D721Med (cell line): ENCODE data around the gene ERCC8.

Source experiments
- DNase-seq: peaks from one replicate; pipeline ENCODE4 v3.0.0; 2011; ENCODE audit warnings: low spot score; ENCODE audit not compliant: insufficient read length
- FAIRE-seq: peaks from 2 replicates; lab custom pipeline; 2011; peaks lifted over from hg19 to GRCh38; lab: Jason Lieb, UNC
- CTCF ChIP-seq: IDR thresholded peaks from 2 replicates; pipeline ENCODE4 v1.5.1; 2012; ENCODE audit warnings: mild to moderate bottlenecking, control low read depth; ENCODE audit not compliant: insufficient read depth; ENCODE audit errors: missing control alignments

Gene ERCC8

DNA sequence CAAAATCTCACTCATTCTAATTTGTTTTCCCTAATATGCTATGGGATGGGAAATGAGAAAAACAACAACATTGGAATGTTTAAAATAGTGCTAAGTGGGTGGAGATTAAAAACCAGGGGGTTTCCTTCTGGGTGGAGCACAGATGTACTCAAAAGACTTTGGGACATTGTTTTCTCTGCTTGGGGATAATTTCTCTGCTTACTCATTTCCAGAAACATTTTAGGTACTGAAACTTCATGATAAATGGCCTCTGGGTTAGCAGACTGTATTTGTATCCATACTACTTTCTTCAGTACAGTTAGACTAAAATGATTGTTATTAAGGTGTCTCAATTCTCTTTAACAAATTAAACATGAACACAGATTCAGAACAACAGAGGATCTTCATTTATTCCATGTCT is 118.2 kb downstream of the ERCC8 start:
- no peak for DNase-seq
- TF ChIP-seq CTCF, result no peak
- no peak for FAIRE-seq
